AG08395 (cell line): ENCODE results near the gene REPS2.
"Not testable (repeated sequence)": the region's sequence is repeated elsewhere in the genome, so short reads cannot be mapped to it uniquely, and the experiment has no call there.

Source experiments
- DNase-seq: peaks from one replicate; pipeline ENCODE4 v3.0.0; 2012; ENCODE audit warnings: mixed read lengths, low spot score

REPS2 gene

GRCh38 chrX:16964976-16965375 is 18.5 kb downstream of the REPS2 start:
- not testable (repeated sequence) for DNase-seq

GRCh38 chrX:16966752-16967448 is 20.4 kb downstream of the REPS2 start:
- DNase-seq = no peak

GRCh38 chrX:16968753-16969152 is 22.3 kb downstream of the REPS2 start:
- not testable (repeated sequence) for DNase-seq

GRCh38 chrX:16970977-16971376 is 24.5 kb downstream of the REPS2 start:
- no peak for DNase-seq

- DNase-seq = no peak
Observed at GRCh38 chrX:16971694-16972093, 25.2 kb downstream of the REPS2 start.

GRCh38 chrX:16975233-16975632 is 28.8 kb downstream of the REPS2 start:
- no peak for DNase-seq

GRCh38 chrX:16977771-16978170 is 31.3 kb downstream of the REPS2 start:
- no peak for DNase-seq

GRCh38 chrX:16978193-16978984 is 31.9 kb downstream of the REPS2 start:
- no peak for DNase-seq

- no peak for DNase-seq
Observed at GRCh38 chrX:16979226-16979625, 32.8 kb downstream of the REPS2 start.

GRCh38 chrX:16981209-16981608 is 34.8 kb downstream of the REPS2 start:
- no peak for DNase-seq

GRCh38 chrX:16981980-16982379 is 35.5 kb downstream of the REPS2 start:
- DNase-seq = no peak

- no peak for DNase-seq
Observed at GRCh38 chrX:16983051-16983450, 36.6 kb downstream of the REPS2 start.

- DNase-seq = no peak
Observed at GRCh38 chrX:16985286-16985685, 38.8 kb downstream of the REPS2 start.

GRCh38 chrX:16986169-16986568 is 39.7 kb downstream of the REPS2 start:
- no peak for DNase-seq

GRCh38 chrX:16989750-16990149 is 43.3 kb downstream of the REPS2 start:
- no peak for DNase-seq

- DNase-seq = no peak
Observed at GRCh38 chrX:16990839-16991238, 44.4 kb downstream of the REPS2 start.

GRCh38 chrX:16992445-16992844 is 46.0 kb downstream of the REPS2 start:
- no peak for DNase-seq

GRCh38 chrX:16992951-16993350 is 46.5 kb downstream of the REPS2 start:
- DNase-seq = no peak

GRCh38 chrX:16993791-16994318 is 47.4 kb downstream of the REPS2 start:
- no peak for DNase-seq

GRCh38 chrX:16994736-16995135 is 48.3 kb downstream of the REPS2 start:
- DNase-seq = no peak

GRCh38 chrX:16997313-16997712 is 50.9 kb downstream of the REPS2 start:
- no peak for DNase-seq

GRCh38 chrX:16999275-16999674 is 52.8 kb downstream of the REPS2 start:
- DNase-seq = no peak

GRCh38 chrX:17000751-17001150 is 54.3 kb downstream of the REPS2 start:
- no peak for DNase-seq
